ENCODE data around the gene BUD23. TPM values are rescaled to one million over a fixed set of nuclear protein-coding genes. Genes with fewer than 3 reads are reported as not detected.
A peak's percentile ranks its signal among the peaks of the same experiment; 100 is the strongest.

BUD23 gene, protein sequence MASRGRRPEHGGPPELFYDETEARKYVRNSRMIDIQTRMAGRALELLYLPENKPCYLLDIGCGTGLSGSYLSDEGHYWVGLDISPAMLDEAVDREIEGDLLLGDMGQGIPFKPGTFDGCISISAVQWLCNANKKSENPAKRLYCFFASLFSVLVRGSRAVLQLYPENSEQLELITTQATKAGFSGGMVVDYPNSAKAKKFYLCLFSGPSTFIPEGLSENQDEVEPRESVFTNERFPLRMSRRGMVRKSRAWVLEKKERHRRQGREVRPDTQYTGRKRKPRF
- total RNA-seq, result 38.4 TPM
- long read RNA-seq, transcript BUD23-206 (12 exons, 1,260 nt), result minor isoform, 5 of 58 reads
- long read RNA-seq, transcript BUD23-201 (12 exons, 1,230 nt), result major isoform, 40 of 58 reads
- long read RNA-seq, partial matches to known transcripts, result 2 of 58 reads
- long read RNA-seq, other reads (novel, unspliced or antisense), result 8 of 58 reads

DNA sequence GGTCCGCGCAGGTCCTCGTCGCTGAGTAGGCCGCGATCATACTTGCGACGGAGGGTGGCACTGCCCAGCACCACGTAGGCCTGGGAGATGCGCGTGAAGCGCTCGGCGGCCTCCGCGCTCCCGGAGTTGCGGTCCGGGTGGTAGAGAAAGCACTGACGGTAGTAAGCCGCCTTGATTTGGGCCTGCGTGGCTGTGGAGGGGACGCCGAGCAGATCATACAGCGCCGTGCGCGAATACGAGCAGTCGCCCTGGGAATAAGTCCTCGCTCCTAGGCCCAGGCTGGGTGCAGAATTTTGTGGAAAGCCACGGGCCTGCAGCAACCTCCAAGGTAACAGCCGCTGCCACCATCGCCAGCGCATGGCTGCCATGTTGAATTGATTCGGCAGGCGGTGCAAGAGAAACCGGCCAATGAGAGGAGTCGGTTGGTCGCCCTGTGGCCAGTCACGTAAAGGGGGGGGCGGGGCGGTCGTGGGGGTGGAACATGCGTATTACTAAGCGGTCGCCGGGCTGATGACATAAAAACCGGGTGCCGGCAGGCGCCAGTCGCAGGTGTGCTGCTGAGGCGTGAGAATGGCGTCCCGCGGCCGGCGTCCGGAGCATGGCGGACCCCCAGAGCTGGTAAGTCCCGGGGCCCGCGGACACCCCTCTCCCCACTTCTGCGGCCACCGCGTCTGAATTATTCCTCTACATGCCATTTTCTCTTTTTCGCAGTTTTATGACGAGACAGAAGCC, at the start of gene BUD23, which contains the start of gene DNAJC30:
BUD23 (plus strand) TSS at position 542 of the 732 bp plus-strand sequence; CDS start at position 571, 29 bp downstream.
DNAJC30 (minus strand) TSS at position 398 of the 732 bp plus-strand sequence; CDS start at position 368, 30 bp downstream.
- intact Hi-C loops (cut with DNase I), result no loop called here
- Histone ChIP-seq H3K27me3 (no peaks in the 10 kb centered on the region), H3K4me1 (peaks cover 24% of the 10 kb centered on the region), H3K27ac (peak within 1 kb of the TSS; percentile 88), H3K36me3 (peaks cover 21% of the 10 kb centered on the region), H3K4me3 (peak within 1 kb of the TSS; percentile 92), H3K9me3 (no peaks in the 10 kb centered on the region)
- ATAC-seq (peak; percentile 99), DNase-seq (peak; percentile 99)
- peak; percentile 10 for TF ChIP-seq CTCF (IDR thresholded peaks at IDR 0.05)

DNA sequence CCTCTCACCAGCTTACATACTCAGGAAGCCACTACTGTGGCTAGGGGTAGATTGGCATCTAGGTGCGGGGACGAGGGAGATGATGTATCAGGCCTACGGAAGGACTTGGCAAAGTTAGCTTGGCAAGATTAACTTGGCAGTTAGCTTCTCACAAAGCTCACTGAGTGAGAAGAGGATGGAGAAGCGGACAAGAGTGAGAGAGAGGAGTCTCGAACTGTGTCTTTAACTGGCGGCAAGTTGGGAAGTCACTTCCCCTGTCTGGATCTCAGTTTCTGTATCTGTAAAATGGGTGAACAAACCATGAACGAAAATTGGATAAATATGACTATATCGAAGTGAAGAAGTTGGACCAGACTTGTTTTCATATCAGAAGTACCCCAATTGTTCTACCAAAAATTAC, 49.6 kb upstream of the BUD23 start:
- Histone ChIP-seq H3K4me3 (no peak overlapping the region), H3K9me3 (no peaks in the 10 kb centered on the region), H3K36me3 (no peaks in the 10 kb centered on the region), H3K4me1 (no peaks in the 10 kb centered on the region), H3K27ac (no peak overlapping the region), H3K27me3 (peaks cover 13% of the 10 kb centered on the region)
- ATAC-seq, result no peak
- no peak for DNase-seq
- intact Hi-C loops (cut with DNase I), result no loop called here
- no peak for TF ChIP-seq CTCF (IDR thresholded peaks at IDR 0.05)

DNA sequence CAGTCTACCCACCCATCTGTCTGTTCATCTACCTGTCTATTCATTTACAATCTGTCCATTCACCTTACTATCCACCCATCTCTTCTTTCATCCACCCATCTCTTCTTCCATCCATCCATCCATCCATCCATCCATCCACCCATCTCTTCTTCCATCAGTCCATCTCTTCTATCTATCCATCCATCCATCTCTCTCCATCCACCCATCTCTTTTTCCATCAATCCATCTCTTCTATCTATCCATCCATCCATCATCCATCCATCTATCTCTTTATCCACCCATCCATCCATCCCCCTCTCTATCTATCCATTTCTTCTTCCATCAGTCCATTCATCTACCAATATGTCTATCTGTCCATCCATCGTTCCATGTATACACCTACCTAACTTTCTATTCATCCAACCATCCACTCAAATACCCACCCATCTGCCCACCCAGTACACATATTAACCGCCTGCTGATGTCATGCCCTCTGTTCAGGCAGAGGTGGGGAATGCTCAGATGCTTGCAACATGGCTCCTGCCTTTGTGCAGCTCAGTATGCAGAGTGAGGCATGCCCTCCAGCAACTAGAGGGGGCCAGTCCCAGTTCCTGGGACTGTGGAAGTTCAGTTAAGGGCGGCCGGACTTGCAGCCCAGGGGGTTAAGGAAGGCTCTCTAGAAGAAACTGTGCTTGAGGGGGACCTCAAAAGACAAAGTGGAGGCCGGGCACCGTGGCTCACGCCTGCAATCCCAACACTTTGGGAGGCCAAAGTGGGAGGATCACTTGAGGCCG, 47.8 kb upstream of the BUD23 start:
- Histone ChIP-seq H3K27me3 (peaks cover 9% of the 10 kb centered on the region), H3K27ac (no peak overlapping the region), H3K4me1 (no peaks in the 10 kb centered on the region), H3K4me3 (no peak overlapping the region), H3K9me3 (no peaks in the 10 kb centered on the region), H3K36me3 (no peaks in the 10 kb centered on the region)
- DNase-seq (no peak), ATAC-seq (no peak)
- TF ChIP-seq CTCF (IDR thresholded peaks at IDR 0.05), result no peak
- intact Hi-C loops (cut with DNase I), result no loop called here

- Histone ChIP-seq H3K4me1 (no peaks in the 10 kb centered on the region), H3K4me3 (no peak overlapping the region), H3K27me3 (peaks cover 9% of the 10 kb centered on the region), H3K9me3 (no peaks in the 10 kb centered on the region), H3K27ac (no peak overlapping the region), H3K36me3 (no peaks in the 10 kb centered on the region)
- ATAC-seq (no peak), DNase-seq (no peak)
- TF ChIP-seq CTCF (IDR thresholded peaks at IDR 0.05), result no peak
- intact Hi-C loops (cut with DNase I), result no loop called here
These were observed 44.5 kb upstream of the BUD23 start for GRCh38 chr7:73638911-73639310.

GRCh38 chr7:73642834-73643233, 40.6 kb upstream of the BUD23 start:
- Histone ChIP-seq H3K9me3 (no peaks in the 10 kb centered on the region), H3K27me3 (peaks cover 13% of the 10 kb centered on the region), H3K27ac (no peak overlapping the region), H3K4me1 (peaks cover under 1% of the 10 kb centered on the region), H3K4me3 (no peak overlapping the region), H3K36me3 (no peaks in the 10 kb centered on the region)
- ATAC-seq, result no peak
- TF ChIP-seq CTCF (IDR thresholded peaks at IDR 0.05), result no peak
- intact Hi-C loops (cut with DNase I), result no loop called here
- no peak for DNase-seq

All from upper lobe of right lung (tissue), 1 donor.